Transverse colon (tissue), 4 donors: Measurements from ENCODE around the gene RAB27A. TPM values are rescaled to one million over a fixed set of nuclear protein-coding genes. Genes with fewer than 3 reads are reported as not detected.

Experiments
- DNase-seq: peaks from one replicate; pipeline ENCODE4 v3.0.0-alpha.2; 2019
- H3K27ac ChIP-seq, 4 donors: fragments of 200-600 bp; sonication (generic); 2 replicates each; pipeline ENCODE4 v1.5.1; 2016 to 2018; ENCODE audit warnings: inconsistent platforms in 4 of 4
- H3K27me3 ChIP-seq: fragments of 200-600 bp; sonication (generic); 2 replicates; pipeline ENCODE4 v1.5.1; 2017; ENCODE audit warnings: inconsistent platforms
- H3K36me3 ChIP-seq, 4 donors: fragments of 200-600 bp; sonication (generic); 2 replicates each; pipeline ENCODE4 v1.5.1; 2017 to 2019; ENCODE audit warnings: inconsistent platforms in 4 of 4
- H3K4me1 ChIP-seq, 4 donors: fragments of 200-600 bp; sonication (generic); 2 replicates each; pipeline ENCODE4 v1.5.1; 2017 to 2020; ENCODE audit warnings: inconsistent platforms in 4 of 4
- H3K4me3 ChIP-seq, 4 donors: fragments of 200-600 bp; sonication (generic); 1 replicate in 1 of 4; 2 replicates in 3 of 4; pipeline versions ENCODE4 v1.5.1 to v1.6.1; 2017 to 2019; ENCODE audit warnings: inconsistent platforms in 4 of 4
- H3K9me3 ChIP-seq, 2 donors: fragments of 200-600 bp; sonication (generic); 2 replicates each; pipeline ENCODE4 v1.5.1; 2017 to 2019; ENCODE audit warnings: inconsistent platforms in 2 of 2
- EP300 ChIP-seq: sonication (generic); formaldehyde crosslinking; IDR thresholded peaks from one replicate; pipeline ENCODE4 v1.6.1; 2017; ENCODE audit warnings: antibody characterized with exemption, low read depth
- POLR2A ChIP-seq: fragments of 450-650 bp; IDR thresholded peaks from one replicate; pipeline ENCODE4 v1.6.1; 2016; ENCODE audit warnings: antibody characterized with exemption, mild to moderate bottlenecking, moderate library complexity
- POLR2AphosphoS5 ChIP-seq, 3 donors: sonication (generic); formaldehyde crosslinking; IDR thresholded peaks; one replicate each; pipeline ENCODE4 v1.6.1; 2016; ENCODE audit warnings: antibody characterized with exemption in 3 of 3
- WGBS, 2 donors: methylation state at CpG; one replicate each; pipeline ENCODE4 v1.1.5; 2018; ENCODE audit warnings: low coverage in 1 of 2; 5-methylcytosine and 5-hydroxymethylcytosine counted together
- in situ Hi-C, 4 donors: fragments of 200-750 bp; cut with MboI; loops; one replicate each; pipeline versions ENCODE4 v1.15.0 to v1.15.1; 2017; ENCODE audit warnings: low sequenced_read_pairs in 3 of 4, low pct_ligation_motif_present in 1 of 4, low pct_unique_long_range_greater_than_20kb in 1 of 4
- intact Hi-C: fragments of 100-400 bp; cut with DNase I; formaldehyde crosslinking; loops from one replicate; pipeline ENCODE4 v1.15.1; 2023; ENCODE audit warnings: low total_unique reads
- total RNA-seq, 4 donors: library from RNA; depleted of rRNA; stranded (reverse); fragments of >200 nt; gene quantifications; one replicate each; pipeline ENCODE4 v1.1.0, GENCODE V29; 2016
- TF ChIP-seq, protein P1 (sequence below), 5 experiments: fragments of 200-600 bp in 3 of 5; fragments of 450-650 bp in 2 of 5; sonication (generic) in 3 of 5; IDR thresholded peaks; 1 replicate in 2 of 5; 2 replicates in 3 of 5; pipeline ENCODE4 v1.5.1; 2016 to 2017; ENCODE audit warnings: antibody characterized with exemption in 5 of 5, inconsistent platforms in 3 of 5, mild to moderate bottlenecking in 2 of 5, moderate library complexity in 1 of 5

RAB27A gene
- total RNA-seq, 4 donors from 2014 or later: 9.4 to 65.7 (median 24.1) TPM

DNA sequence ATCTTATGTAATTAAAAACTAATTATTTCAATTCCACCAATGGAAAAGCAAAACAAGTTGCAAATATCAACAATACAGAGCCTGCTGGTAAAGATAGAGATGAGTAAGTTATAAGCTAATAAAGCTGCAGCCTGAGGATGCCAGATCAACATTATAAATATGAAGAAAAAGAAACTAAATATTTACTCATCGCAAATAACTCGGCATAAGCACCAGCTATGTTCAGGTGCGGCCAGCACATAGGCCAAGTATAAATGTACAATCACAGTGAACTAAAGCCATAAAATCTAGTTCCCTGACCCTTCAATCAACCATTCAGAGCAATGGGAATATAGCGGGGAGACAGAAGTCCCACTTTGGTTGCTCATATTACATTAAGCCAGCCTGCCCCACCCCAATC is 85.1 kb downstream of the RAB27A start:
- no peaks in the 10 kb centered on the region for H3K4me1 ChIP-seq
- no peak for DNase-seq
- in situ Hi-C loops: loop anchor here in 2 of 4 donors (25.0 kb wide), 1 partner anchor 208 kb away; the partner anchor contains the start of genes CCPG1 (in 2 of the 2) and PIERCE2 (in 2 of the 2)
- 87 to 92% methylated on average over 4 of the region's 4 CpGs for WGBS, 2 donors
- H3K9me3 ChIP-seq: no peaks in the 10 kb centered on the region
- intact Hi-C loops: no loop called here
- no peak overlapping the region for H3K4me3 ChIP-seq
- H3K27ac ChIP-seq: no peak overlapping the region
- peaks cover 0 to 7% (median 0%) of the 10 kb centered on the region in 4 donors for H3K36me3 ChIP-seq
- H3K27me3 ChIP-seq: no peaks in the 10 kb centered on the region
- TF ChIP-seq POLR2A (no peak), EP300 (no peak), POLR2AphosphoS5 (IDR thresholded peaks at IDR 0.05) (no peak)
- TF ChIP-seq, protein P1, sequence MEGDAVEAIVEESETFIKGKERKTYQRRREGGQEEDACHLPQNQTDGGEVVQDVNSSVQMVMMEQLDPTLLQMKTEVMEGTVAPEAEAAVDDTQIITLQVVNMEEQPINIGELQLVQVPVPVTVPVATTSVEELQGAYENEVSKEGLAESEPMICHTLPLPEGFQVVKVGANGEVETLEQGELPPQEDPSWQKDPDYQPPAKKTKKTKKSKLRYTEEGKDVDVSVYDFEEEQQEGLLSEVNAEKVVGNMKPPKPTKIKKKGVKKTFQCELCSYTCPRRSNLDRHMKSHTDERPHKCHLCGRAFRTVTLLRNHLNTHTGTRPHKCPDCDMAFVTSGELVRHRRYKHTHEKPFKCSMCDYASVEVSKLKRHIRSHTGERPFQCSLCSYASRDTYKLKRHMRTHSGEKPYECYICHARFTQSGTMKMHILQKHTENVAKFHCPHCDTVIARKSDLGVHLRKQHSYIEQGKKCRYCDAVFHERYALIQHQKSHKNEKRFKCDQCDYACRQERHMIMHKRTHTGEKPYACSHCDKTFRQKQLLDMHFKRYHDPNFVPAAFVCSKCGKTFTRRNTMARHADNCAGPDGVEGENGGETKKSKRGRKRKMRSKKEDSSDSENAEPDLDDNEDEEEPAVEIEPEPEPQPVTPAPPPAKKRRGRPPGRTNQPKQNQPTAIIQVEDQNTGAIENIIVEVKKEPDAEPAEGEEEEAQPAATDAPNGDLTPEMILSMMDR (IDR thresholded peaks at IDR 0.05): no peak

DNA sequence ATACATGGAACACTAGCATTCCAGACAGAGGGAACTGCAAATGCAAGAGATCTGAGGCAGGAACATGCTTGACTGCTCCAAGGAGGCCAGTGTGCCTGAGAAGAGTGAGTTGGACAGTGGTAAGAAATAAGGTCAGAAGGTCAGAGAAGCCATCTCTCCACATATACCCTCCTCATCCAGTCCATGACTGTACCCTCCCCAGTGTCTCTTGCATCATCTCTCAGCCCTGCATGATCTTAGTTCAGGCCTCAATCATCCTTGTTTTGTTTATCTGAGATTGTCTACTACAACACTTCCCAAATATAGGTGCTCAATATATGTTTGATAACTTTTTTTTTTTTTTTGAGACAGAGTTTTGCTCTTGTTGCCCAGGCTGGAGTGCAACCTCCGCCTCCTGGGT is 87.4 kb downstream of the RAB27A start:
- H3K9me3 ChIP-seq: no peaks in the 10 kb centered on the region
- H3K4me3 ChIP-seq: no peak overlapping the region
- H3K4me1 ChIP-seq: peaks cover 0 to 10% (median 6%) of the 10 kb centered on the region in 4 donors
- intact Hi-C loops (no loop called here), in situ Hi-C loops (loop anchor here in 2 of 4 donors (25.0 kb wide), 1 partner anchor 210 kb away; the partner anchor contains the start of genes CCPG1 (in 2 of the 2) and PIERCE2 (in 2 of the 2))
- no peak overlapping the region for H3K27ac ChIP-seq
- H3K36me3 ChIP-seq: peaks cover 0 to 7% (median 0%) of the 10 kb centered on the region in 4 donors
- WGBS, 2 donors: 92 to 100% methylated on average over 1 of the region's 1 CpG
- DNase-seq: no peak
- no peak for TF ChIP-seq POLR2AphosphoS5 (IDR thresholded peaks at IDR 0.05)
- TF ChIP-seq, protein P1 (IDR thresholded peaks at IDR 0.05): no peak
- no peak for TF ChIP-seq EP300
- no peak for TF ChIP-seq POLR2A
- no peaks in the 10 kb centered on the region for H3K27me3 ChIP-seq

DNA sequence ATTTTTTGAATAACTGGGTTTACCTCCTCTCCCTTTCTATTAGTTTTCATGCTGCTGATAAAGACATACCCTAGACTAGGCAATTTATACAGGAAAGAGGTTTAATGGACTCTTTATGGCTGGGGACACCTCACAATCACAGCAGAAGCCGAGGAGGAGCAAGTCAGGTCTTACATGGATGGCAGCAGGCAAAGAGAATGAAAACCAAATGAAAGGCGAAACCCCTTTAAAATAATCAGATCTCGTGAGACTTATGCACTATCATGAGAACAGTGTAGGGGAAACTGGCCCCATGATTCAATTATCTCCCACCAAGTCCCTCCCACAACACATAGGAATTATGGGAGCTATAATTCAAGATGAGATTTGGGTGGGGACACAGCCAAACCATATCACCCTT is 90.9 kb downstream of the RAB27A start:
- DNase-seq: no peak

DNA sequence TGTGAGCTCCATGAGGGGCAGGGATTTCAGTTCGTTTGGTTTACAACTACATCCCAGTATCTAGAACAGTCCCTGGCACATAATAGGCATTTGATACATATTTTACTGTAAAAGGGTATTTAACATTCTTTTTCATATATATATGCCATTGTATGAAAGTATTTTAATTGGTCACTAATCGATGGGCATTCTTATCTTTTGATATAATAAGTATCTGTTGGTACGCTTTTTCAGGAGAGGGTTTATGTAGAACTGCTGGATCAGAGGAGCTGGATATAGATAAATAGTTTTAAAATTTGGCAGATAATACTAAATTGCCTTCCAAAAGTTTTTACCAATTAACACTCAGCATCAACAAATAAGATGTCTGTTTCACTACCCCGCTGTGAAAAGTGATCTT is 91.9 kb downstream of the RAB27A start:
- Histone ChIP-seq H3K36me3 (no peaks in the 10 kb centered on the region), H3K9me3 (no peaks in the 10 kb centered on the region), H3K4me1 (peaks cover 11 to 39% (median 20%) of the 10 kb centered on the region in 4 donors), H3K27me3 (no peaks in the 10 kb centered on the region), H3K4me3 (peak overlapping the region; percentile 39 to 96 (median 81)), H3K27ac (peak overlapping the region; percentile 90 to 98 (median 93))
- WGBS, 2 donors: 51 to 61% methylated on average over 4 of the region's 4 CpGs
- intact Hi-C loops (no loop called here), in situ Hi-C loops (no loop called here)
- TF ChIP-seq, protein P1 (IDR thresholded peaks at IDR 0.05): no peak
- TF ChIP-seq POLR2AphosphoS5 (IDR thresholded peaks at IDR 0.05): no peak
- no peak for TF ChIP-seq POLR2A
- TF ChIP-seq EP300: no peak
- DNase-seq: no peak

More for the DNA sequence above, 90.9 kb downstream of the RAB27A start:
- TF ChIP-seq POLR2AphosphoS5 (IDR thresholded peaks at IDR 0.05) (no peak), EP300 (no peak), POLR2A (no peak)
- TF ChIP-seq, protein P1 (IDR thresholded peaks at IDR 0.05): no peak
- intact Hi-C loops (no loop called here), in situ Hi-C loops (no loop called here)
- no peaks in the 10 kb centered on the region for H3K36me3 ChIP-seq
- H3K27me3 ChIP-seq: no peaks in the 10 kb centered on the region
- H3K4me3 ChIP-seq: no peak overlapping the region
- H3K4me1 ChIP-seq: peaks cover 11 to 33% (median 20%) of the 10 kb centered on the region in 4 donors
- 94 to 100% methylated on average over 3 of the region's 3 CpGs for WGBS, 2 donors
- H3K9me3 ChIP-seq: no peaks in the 10 kb centered on the region
- H3K27ac ChIP-seq: no peak overlapping the region
